GM04504 (cell line): Measurements from ENCODE around the gene ZNF689.

Experiments used
- DNase-seq: peaks from one replicate; pipeline ENCODE4 v3.0.0-alpha.2; 2012; ENCODE audit warnings: low read depth

ZNF689 gene

DNA sequence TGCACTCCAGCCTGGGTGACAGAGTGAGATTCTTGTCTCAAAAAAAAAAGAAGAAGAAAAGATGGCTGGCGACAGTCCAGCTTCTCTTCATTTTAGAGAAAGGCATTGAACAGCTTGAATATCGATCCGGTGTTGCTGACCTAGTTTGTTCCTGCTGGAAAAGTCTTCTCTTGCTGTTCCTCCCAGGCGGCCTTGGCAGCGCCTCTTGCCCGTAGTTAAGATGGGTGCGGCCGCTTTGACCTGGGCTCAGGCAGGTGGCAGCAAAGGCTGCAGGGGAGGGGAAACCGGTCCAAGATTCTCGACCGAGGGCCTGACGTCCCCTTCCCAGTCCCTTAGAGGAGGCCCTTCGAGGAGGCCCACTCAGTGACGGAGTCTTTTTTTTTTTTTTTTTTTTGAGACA lies 48.2 kb downstream of the ZNF689 start:
- no peak for DNase-seq

DNA sequence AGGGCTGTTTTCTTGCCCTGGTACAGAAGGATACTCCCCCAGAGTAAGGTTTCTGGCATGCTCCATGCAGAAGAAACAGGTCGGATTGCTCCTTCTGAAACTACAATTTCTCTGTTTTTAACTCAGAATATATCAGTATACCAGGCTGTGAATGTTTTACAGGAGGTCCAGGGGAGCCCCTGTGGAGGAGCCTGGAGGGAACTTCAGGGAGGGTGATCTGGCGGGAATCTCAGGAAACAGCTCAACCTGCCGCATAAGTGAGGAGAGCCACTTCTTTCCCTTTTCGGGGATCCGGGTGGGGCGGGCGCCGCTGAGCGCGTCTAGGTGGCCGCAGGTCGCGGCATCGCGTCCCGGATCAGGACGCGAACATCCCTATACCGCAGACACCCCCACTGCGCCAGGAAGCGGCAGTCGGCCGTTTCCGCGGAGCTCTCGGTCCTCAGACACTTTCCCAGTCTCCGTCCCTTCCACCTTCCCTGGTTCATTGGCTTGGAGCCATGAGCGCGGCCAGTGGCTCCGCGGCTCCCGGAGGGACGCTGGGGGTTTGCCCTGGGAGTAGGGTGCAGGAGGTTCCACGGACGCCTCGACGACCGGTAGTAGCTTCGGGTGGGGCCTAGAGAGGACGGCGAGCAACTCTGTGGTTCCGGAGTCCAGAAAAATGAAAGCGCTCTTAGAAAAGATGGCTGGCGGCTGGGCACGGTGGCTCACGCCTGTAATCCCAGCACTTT lies 48.9 kb downstream of the ZNF689 start:
- no peak for DNase-seq

DNA sequence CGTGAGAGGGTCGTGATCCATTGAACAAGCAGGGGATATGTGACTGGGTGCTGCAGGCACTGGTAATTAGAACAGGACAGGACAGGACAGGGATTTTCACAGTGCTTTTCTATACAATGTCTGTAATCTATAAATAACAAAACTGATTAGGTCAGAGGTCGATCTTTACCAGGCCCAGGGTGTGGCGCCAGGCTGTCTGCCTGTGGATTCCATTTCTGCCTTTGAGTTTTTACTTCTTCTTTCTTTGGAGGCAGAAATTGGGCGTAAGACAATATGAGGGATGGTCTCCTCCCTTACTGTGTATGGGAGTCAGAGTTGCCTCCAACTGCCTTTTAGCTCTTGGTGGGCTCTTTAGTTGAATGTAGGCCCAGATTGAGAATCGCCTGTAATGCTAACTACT lies 50.5 kb downstream of the ZNF689 start:
- no peak for DNase-seq

DNA sequence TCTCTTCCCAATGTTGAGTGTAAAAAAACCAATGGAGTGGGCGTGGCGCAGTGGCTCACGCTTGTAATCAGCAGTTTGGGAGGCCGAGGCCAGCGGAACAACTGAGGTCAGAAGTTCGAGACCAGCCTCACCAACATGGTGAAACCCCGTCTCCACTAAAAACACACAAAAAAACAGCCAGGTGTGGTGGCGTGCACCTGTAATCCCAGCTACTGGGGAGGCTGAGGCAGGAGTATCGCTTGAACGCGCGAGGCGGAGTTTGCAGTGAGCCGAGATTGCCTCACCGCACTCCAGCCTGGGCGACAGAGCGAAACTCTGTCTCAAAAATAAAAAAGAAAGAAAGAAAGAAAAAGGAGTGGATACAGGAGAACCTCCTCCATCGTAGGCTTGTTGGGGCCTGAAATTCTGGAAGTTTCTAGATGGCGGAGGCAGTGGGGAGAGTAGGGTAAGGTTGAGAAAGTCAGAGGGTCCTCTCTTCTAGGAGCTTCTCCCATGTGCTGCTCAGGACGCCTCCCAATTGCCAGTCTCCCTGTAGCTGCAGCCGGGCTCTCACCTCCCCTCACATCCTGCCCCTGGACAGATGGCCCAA lies 51.3 kb downstream of the ZNF689 start:
- DNase-seq: no peak

DNA sequence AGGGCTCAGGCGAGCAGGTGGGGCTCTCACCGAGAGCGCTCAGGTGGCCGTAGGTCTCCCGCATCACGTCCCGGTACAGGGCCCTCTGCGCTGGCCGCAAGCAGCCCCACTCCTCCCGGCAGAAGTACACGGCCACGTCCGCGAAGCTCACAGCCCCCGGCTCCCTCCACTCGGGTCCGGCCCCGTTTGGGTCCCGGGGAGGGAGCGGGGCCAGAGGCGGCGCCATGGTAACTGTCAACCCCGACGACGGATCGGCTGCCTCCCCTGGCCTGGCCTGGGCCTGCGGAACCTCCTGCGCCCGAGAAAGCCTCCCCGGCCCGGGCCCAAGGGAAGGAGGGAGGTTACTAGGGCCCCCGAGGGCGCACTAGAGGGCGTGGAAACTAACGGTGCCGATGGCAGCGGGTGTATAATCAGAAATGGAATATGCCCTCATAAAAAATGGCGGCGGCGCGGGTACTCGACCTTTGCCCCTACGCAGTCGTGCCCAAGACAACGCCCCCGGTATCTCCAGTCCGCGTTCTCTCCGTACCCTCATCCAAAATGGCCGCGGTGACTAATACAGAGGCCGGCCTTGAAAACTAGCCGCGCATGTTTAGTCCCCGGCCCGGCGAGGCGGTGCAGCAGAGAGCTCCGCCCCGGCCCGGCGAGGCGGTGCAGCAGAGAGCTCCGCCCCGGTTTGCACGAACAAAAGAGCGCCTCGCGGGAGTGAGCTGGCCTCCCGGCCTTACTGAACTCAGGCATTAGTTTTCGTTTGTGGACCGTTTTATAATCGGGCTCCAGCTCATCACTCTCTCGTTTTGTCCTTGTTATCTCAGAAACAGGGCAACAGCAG lies 52.0 kb downstream of the ZNF689 start, which contains the start of gene ZNF764:
Gene ZNF764 (minus strand): TSS at position 418 of the 832 bp plus-strand sequence. CDS start 192 bp downstream, at position 226.
- DNase-seq: peak; percentile 97

DNA sequence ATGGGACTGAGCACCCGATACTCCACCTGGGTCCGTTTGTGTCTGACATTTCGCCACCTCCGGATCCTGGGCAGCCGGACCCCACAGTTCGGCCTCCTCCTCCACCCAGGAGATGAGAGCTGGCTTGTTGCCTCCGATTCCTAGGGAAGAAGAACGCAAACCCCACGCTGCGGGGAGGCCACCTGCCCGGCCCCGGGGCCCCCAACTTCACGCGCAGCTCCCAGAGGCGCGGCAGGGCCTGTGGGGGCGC lies 52.6 kb downstream of the ZNF689 start:
- DNase-seq: no peak

DNA sequence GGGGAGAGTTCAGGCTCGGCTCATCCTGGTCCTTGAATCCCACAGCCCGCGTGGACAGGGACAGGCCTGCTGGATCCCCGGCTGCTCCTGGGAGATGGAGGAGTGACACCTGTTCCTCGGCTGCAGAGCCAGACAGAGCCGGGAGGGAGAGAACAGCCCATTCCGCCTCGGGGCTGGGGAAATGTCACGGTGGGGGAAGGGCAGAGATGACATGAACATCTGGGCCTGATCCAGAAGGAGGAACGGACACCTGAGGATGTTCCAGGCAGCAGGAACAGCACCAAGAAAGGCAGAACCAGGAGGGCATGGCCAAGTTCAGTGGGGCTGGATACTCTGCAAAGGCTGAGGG lies 54.1 kb downstream of the ZNF689 start:
- DNase-seq: no peak

DNA sequence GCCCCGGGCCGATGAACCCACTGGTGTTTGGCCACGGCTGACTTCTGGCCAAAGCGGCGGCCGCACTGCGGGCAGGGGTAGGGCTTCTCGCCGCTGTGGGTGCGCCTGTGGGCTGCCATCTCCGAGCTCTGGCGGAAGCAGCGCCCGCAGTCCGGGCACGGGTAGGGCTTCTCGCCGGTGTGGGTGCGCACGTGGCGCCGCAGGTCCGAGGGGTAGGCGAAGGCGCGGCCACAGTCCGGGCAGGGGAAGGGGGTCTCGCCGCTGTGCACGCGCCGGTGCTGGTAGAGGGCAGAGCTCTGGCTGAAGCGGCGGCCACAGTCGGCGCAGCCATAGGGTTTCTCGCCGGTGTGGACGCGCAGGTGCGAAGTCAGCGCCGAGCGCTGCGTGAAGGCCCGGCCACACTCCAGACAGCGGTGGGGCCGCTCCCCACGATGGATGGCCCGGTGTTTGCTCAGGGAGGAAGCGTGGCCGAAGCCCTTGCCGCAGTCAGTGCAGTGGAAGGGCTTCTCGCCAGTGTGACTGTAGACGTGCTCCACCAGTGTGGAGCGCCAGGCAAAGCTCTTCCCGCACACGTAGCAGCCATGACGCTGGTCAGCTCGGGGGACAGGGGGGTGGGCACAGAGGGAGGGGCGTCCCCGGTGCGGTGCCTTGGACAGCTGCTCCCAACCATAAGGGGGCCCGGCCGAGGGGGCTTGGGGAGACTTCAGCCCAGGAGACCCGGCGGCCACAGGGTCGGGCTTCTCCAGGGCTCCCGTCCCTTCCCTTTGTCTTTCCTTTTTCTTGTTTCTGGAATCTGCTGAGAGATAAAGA lies 54.7 kb downstream of the ZNF689 start:
- no peak for DNase-seq

DNA sequence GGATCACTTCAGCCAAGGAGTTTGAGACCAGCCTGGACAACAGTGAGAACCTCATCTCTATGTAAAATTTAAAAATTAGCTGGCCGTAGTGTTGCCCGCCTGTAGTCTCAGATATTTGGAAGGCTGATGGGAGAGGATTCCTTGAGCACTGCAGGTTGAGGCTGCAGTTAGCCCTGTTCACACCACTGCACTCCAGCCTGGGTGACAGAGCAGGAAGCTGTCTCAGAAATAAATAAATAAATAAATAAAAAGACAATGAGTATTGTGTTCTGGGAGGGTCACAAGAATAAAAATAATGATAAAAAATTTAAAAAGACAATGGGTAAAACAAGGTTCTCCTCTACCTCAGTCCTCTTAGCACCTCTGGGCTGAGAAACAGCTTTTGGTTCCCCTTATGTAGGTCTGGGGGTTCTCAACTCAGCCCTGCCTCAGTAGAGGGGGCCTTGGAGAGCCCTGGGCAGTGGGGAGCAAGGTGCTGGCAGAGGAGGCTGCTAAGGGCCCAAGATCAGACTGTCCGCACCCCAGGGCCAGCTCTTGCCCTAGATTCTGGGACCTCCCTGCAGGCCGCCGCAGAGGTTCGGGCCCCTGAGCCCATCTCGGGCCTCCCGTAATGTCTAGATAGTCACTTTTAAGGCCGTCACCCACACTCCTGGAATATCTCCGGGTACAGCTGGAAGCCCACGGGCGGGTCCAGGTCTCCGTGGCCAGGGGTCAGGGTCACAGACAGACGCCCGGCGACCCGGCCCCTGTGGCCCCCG lies 55.5 kb downstream of the ZNF689 start:
- no peak for DNase-seq

DNA sequence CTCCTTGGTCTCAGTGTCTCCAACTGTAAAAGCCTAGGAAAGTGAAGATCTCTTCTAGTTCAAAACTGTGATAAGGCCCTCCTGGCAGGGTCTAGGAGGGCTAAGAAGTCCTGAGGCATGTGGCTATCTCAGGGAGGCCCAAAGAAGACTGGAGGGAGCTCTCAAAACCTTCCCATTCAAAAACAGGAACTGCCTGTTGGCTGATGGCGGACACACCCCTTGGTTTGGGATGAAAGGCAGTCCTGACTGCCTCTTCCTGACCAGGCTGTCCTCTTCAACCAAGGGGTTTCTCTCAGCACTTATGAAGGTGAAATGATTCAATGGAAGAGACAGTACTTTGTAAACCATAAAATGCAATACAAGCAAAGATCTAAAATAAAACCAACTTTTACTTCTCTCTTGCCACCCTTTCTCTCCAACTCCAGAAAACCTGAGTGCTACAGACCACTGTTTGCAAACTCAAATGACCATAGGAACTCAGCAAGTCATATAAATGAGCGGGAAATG lies 56.7 kb downstream of the ZNF689 start:
- no peak for DNase-seq

DNA sequence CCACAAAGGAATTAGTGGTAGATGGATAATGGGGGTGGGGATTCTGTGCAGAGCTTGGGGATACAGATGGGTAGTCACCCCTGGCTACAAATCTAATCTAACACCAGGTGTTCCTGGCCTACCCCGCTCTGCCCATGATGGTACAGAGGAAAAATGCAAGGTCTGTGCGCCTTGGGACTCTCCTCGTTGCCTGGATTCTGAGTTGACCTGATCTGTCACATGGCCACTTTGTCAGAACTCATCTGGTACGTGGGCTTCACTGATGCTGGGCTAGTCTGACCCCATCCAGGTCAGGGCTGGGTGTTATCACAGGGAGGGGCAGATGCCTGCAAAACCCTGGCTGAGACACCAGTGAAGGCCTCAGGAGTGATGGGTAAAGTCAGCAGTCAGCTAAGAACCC lies 57.2 kb downstream of the ZNF689 start:
- no peak for DNase-seq
